Gastroesophageal sphincter (tissue), 3 donors: Measurements from ENCODE around the gene TPP2.

Experiments used
- CTCF ChIP-seq, 4 experiments: fragments of 200-600 bp in 2 of 4; fragments of 450-650 bp in 2 of 4; sonication (generic) in 1 of 4; IDR thresholded peaks; one replicate each; pipeline ENCODE4 v1.5.1; 2017 to 2019; ENCODE audit warnings: antibody characterized with exemption in 4 of 4, mild to moderate bottlenecking in 2 of 4, moderate library complexity in 2 of 4
- EP300 ChIP-seq: sonication (generic); formaldehyde crosslinking; IDR thresholded peaks from one replicate; pipeline ENCODE4 v1.6.1; 2017; ENCODE audit warnings: antibody characterized with exemption, mild to moderate bottlenecking

GRCh38 chr13:102563267-102563666 lies 33.5 kb upstream of the TPP2 start:
- TF ChIP-seq CTCF (IDR thresholded peaks at IDR 0.05) (no peak), EP300 (no peak)
